SU-DHL-6 (cell line): ENCODE data around the gene ACTN1.

Source experiments
- CTCF ChIP-seq: fragments of 200-600 bp; sonication (generic); IDR thresholded peaks from one replicate; pipeline ENCODE4 v1.5.1; 2017; ENCODE audit warnings: antibody characterized with exemption, mild to moderate bottlenecking, low read length, moderate library complexity; ENCODE audit not compliant: insufficient read depth, poor library complexity, severe bottlenecking
- EZH2phosphoT487 ChIP-seq: fragments of 200-600 bp; sonication (generic), shearing (Covaris generic); conservative IDR thresholded peaks from 2 replicates; pipeline ENCODE4 v1.6.1; 2018; ENCODE audit warnings: mild to moderate bottlenecking, antibody characterized with exemption, low read length, moderate library complexity, mixed read lengths

GRCh38 chr14:68894802-68895703 lies 84.0 kb downstream of the ACTN1 start:
- TF ChIP-seq CTCF (no peak), EZH2phosphoT487 (no peak)
